HCT116 (cell line): ENCODE measurements around the gene IL17RA. TPM values are rescaled to one million over a fixed set of nuclear protein-coding genes. Genes with fewer than 3 reads are reported as not detected.

Experiments used
- ATAC-seq: fragments of 200-7000 bp; cut with Tn5 transposase; 2 replicates; pipeline ENCODE4 v1.9.1; 2020; ENCODE audit warnings: mild to moderate bottlenecking, moderate library complexity
- BruUV-seq: library from RNA; stranded (reverse); fragments of 400-500 nt; replicated peaks from 2 replicates; lab custom pipeline; 2021; lab: Mats Ljungman, UMichigan
- CTCF ChIA-PET: fragments of 300-600 bp; sonication (Branson Sonifier 250); formaldehyde crosslinking; loops from one replicate; lab custom pipeline; 2021; ENCODE audit warnings: antibody characterized with exemption; lab: Charles Lee
- POLR2A ChIA-PET: fragments of 300-600, 350-600 bp; sonication (Branson Sonifier 250); formaldehyde crosslinking; loops from one replicate; lab custom pipeline; 2021; ENCODE audit warnings: antibody characterized with exemption; lab: Charles Lee
- RAD21 ChIA-PET, 2 experiments: fragments of 300-600 bp; sonication (Branson Sonifier 250); formaldehyde crosslinking; loops; one replicate each; lab custom pipeline; 2023; ENCODE audit warnings: low total read pairs in 2 of 2; ENCODE audit not compliant: uncharacterized antibody in 2 of 2, unreplicated experiment in 2 of 2, low non-redundant PET in 1 of 2; lab: Charles Lee
- DNase-seq: peaks from one replicate; pipeline ENCODE4 v3.0.0-alpha.2; 2010; ENCODE audit warnings: low read depth, low spot score
- H2AFZ ChIP-seq: fragments of 200-600 bp; shearing (Covaris generic), sonication (generic); 2 replicates; pipeline ENCODE4 v1.6.1; 2017; ENCODE audit warnings: low read depth, mixed run types, mixed read lengths, antibody characterized with exemption, low read length; ENCODE audit not compliant: poor library complexity, severe bottlenecking
- H3K27ac ChIP-seq: 2 replicates; pipeline ENCODE4 v1.5.1; 2012; ENCODE audit warnings: low read depth, low read length
- H3K27me3 ChIP-seq: fragments of 200-600 bp; sonication (generic); 2 replicates; pipeline ENCODE4 v1.6.1; 2016; ENCODE audit warnings: mixed run types, low read length, mixed read lengths; ENCODE audit not compliant: insufficient read depth
- H3K36me3 ChIP-seq, 2 experiments: fragments of 200-500 bp in 1 of 2; fragments of 200-600 bp in 1 of 2; sonication (Bioruptor generic) in 1 of 2; sonication (generic) in 1 of 2; 2 replicates each; pipeline versions ENCODE4 v1.5.1 to v1.6.1; 2014 to 2016; ENCODE audit warnings: low read length in 2 of 2, inconsistent platforms in 1 of 2, mixed read lengths in 1 of 2, mixed run types in 1 of 2; ENCODE audit not compliant: insufficient read depth in 2 of 2, control insufficient read depth in 1 of 2
- H3K4me1 ChIP-seq, 2 experiments: fragments of 200-600 bp in 1 of 2; sonication (generic) in 1 of 2; 2 replicates each; pipeline versions ENCODE4 v1.5.1 to v1.6.1; 2012 to 2017; ENCODE audit warnings: low read length in 2 of 2, inconsistent platforms in 1 of 2, mild to moderate bottlenecking in 1 of 2, mixed read lengths in 1 of 2, mixed run types in 1 of 2, moderate library complexity in 1 of 2; ENCODE audit not compliant: insufficient read depth in 2 of 2, control insufficient read depth in 1 of 2
- H3K4me2 ChIP-seq: fragments of 200-600 bp; sonication (generic); 2 replicates; pipeline ENCODE4 v1.6.1; 2017; ENCODE audit warnings: mixed run types, low read length, mixed read lengths
- H3K4me3 ChIP-seq, 2 experiments: fragments of 200-600 bp in 1 of 2; sonication (generic) in 1 of 2; replicated peaks in 1 of 2; 2 replicates each; pipeline ENCODE4 v1.5.1; 2011 to 2016; ENCODE audit warnings: low read length in 2 of 2, control low read depth in 1 of 2, low read depth in 1 of 2, mild to moderate bottlenecking in 1 of 2, mixed read lengths in 1 of 2, mixed run types in 1 of 2
- H3K79me2 ChIP-seq: fragments of 200-600 bp; sonication (generic); 2 replicates; pipeline ENCODE4 v1.6.1; 2017; ENCODE audit warnings: mild to moderate bottlenecking, mixed run types, low read length, moderate library complexity, mixed read lengths; ENCODE audit not compliant: insufficient read depth
- H3K9ac ChIP-seq: fragments of 200-600 bp; sonication (generic); 2 replicates; pipeline ENCODE4 v1.6.1; 2016; ENCODE audit warnings: low read length, mixed read lengths
- H3K9me2 ChIP-seq: fragments of 200-600 bp; sonication (generic), shearing (Covaris generic); 2 replicates; pipeline ENCODE4 v1.6.1; 2017; ENCODE audit warnings: mixed run types, mild to moderate bottlenecking, moderate library complexity; ENCODE audit not compliant: insufficient read depth
- H3K9me3 ChIP-seq, 2 experiments: fragments of 200-500 bp in 1 of 2; fragments of 200-600 bp in 1 of 2; sonication (Bioruptor generic) in 1 of 2; sonication (generic) in 1 of 2; 2 replicates each; pipeline ENCODE4 v1.6.1; 2014 to 2017; ENCODE audit warnings: low read length in 2 of 2, mixed read lengths in 2 of 2, inconsistent platforms in 1 of 2, low read depth in 1 of 2, mild to moderate bottlenecking in 1 of 2, mixed run types in 1 of 2, moderate library complexity in 1 of 2; ENCODE audit not compliant: control insufficient read depth in 1 of 2, insufficient read depth in 1 of 2
- H4K20me1 ChIP-seq: fragments of 200-600 bp; sonication (generic), shearing (Covaris generic); 2 replicates; pipeline ENCODE4 v1.6.1; 2017; ENCODE audit warnings: mixed run types, mild to moderate bottlenecking, moderate library complexity; ENCODE audit not compliant: insufficient read depth
- CBX3 ChIP-seq: IDR thresholded peaks from 2 replicates; pipeline ENCODE4 v1.6.1; 2012; ENCODE audit warnings: low read depth
- EZH2 ChIP-seq: fragments of 200-600 bp; sonication (generic); IDR thresholded peaks from 2 replicates; pipeline ENCODE4 v1.6.1; 2017; ENCODE audit warnings: antibody characterized with exemption, mixed run types
- EZH2phosphoT487 ChIP-seq: fragments of 200-600 bp; IDR thresholded peaks from 2 replicates; pipeline ENCODE4 v1.6.1; 2018; ENCODE audit warnings: antibody characterized with exemption, borderline replicate concordance
- FOSL1 ChIP-seq: IDR thresholded peaks from 2 replicates; pipeline ENCODE4 v1.6.1; 2012; ENCODE audit warnings: low read depth
- POLR2A ChIP-seq: IDR thresholded peaks from 2 replicates; pipeline ENCODE4 v1.7.0; 2011; ENCODE audit warnings: borderline replicate concordance; ENCODE audit not compliant: insufficient read depth, insufficient read length; ENCODE audit errors: extremely low read depth
- POLR2AphosphoS5 ChIP-seq: IDR thresholded peaks from 2 replicates; pipeline ENCODE4 v1.6.1; 2011; ENCODE audit warnings: mild to moderate bottlenecking, low read depth, low read length, moderate library complexity
- SIN3A ChIP-seq: IDR thresholded peaks from 2 replicates; pipeline ENCODE4 v1.6.1; 2012; ENCODE audit warnings: low read depth
- SP1 ChIP-seq: IDR thresholded peaks from 2 replicates; pipeline ENCODE4 v1.6.1; 2012; ENCODE audit warnings: low read depth
- TCF7L2 ChIP-seq: IDR thresholded peaks from 2 replicates; pipeline ENCODE4 v1.7.0; 2011; ENCODE audit warnings: borderline replicate concordance, inconsistent platforms; ENCODE audit not compliant: insufficient read depth, insufficient read length; ENCODE audit errors: extremely low read depth
- intact Hi-C: fragments of 100-400 bp; cut with micrococcal nuclease; formaldehyde crosslinking; loops from 2 replicates; pipeline ENCODE4 v1.10.0; 2022
- total RNA-seq: library from RNA; stranded (reverse); gene quantifications from one replicate; pipeline ENCODE4 v1.2.1, GENCODE V29; 2021; ENCODE audit not compliant: unreplicated experiment
- TF ChIP-seq, protein P1 (sequence below): IDR thresholded peaks from 2 replicates; pipeline ENCODE4 v1.6.1; 2012
- TF ChIP-seq, protein P2 (sequence below): IDR thresholded peaks from 2 replicates; pipeline ENCODE4 v1.6.1; 2011; ENCODE audit warnings: mild to moderate bottlenecking, low read length, moderate library complexity; ENCODE audit not compliant: insufficient replicate concordance; ENCODE audit errors: extremely low read depth
- TF ChIP-seq, protein P3 (sequence below): IDR thresholded peaks from 2 replicates; pipeline ENCODE4 v1.6.1; 2012; ENCODE audit warnings: low read depth

IL17RA gene
- total RNA-seq, 1 experiment from 2014 or later = 17.3 TPM

DNA sequence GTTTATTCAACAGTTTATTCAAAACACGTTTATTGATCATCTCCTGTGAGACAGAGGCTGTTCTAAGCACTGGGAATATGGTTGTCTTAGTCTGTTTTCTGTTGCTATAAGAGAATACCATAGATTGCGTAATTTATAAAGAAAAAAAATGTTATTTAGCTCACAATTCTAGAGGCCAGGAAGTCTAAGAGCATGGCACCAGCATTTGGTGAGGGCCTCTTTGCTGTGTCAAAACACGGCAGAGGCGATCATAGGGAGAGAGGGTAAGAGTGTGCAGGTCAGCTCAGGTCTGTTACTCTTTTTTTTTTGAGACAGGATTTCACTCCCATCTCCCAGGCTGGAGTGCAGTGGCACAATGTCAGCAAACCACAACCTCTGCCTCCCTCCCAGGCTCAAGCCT lies 5.2 kb upstream of the IL17RA start:
- Histone ChIP-seq H3K9me3 (no peaks in the 10 kb centered on the region), H3K27me3 (no peaks in the 10 kb centered on the region), H3K79me2 (no peaks in the 10 kb centered on the region), H2AFZ (no peak overlapping the region), H3K4me3 (no peak overlapping the region), H3K36me3 (no peaks in the 10 kb centered on the region), H3K9me2 (no peaks in the 10 kb centered on the region), H3K9ac (no peak overlapping the region), H4K20me1 (no peaks in the 10 kb centered on the region), H3K27ac (no peak overlapping the region), H3K4me1 (peaks cover 14 to 32% of the 10 kb centered on the region in 2 experiments), H3K4me2 (no peak overlapping the region)
- no peak for DNase-seq
- TF ChIP-seq, protein P1, sequence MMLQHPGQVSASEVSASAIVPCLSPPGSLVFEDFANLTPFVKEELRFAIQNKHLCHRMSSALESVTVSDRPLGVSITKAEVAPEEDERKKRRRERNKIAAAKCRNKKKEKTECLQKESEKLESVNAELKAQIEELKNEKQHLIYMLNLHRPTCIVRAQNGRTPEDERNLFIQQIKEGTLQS = no peak
- TF ChIP-seq POLR2AphosphoS5 (no peak), SP1 (no peak)
- ATAC-seq = no peak
- CTCF ChIA-PET = interaction anchor here (1.3 to 1.5 kb wide), 2 partner anchors 16 to 92 kb away, joined by 4 to 5 read pairs; no protein-coding TSS in a partner anchor
- no TSS peak for BruUV-seq
- intact Hi-C loops = no loop called here
- POLR2A ChIA-PET = interaction anchor here (0.9 kb wide), 1 partner anchor 8 kb away, joined by 4 read pairs; no protein-coding TSS in a partner anchor
- RAD21 ChIA-PET = no interaction called here

DNA sequence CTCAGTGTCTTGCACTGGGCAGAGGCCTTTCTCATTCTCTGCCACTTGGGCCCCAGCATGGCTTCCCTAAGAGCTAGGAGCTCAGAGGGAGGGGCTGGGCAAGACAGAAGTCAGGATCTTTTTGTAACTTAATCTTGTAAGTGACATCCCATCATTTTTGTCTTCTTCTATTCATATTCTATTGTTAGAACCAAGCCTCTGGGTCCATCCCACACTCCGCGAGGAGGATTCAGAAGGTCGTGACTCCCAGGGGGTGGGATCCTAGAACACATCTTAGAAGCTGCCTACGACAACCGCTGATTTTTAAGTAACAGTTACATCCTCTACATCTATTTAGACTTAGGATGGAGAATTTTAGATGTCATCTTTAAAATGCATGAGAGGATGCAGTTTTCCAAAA lies 1.5 kb upstream of the IL17RA start:
- intact Hi-C loops = loop anchor here (5.0 kb wide), 1 partner anchor 69 kb away; no protein-coding TSS in a partner anchor
- no peak overlapping the region for H3K4me3 ChIP-seq

More for the DNA sequence above, 1.5 kb upstream of the IL17RA start:
- Histone ChIP-seq H3K27ac (no peak overlapping the region), H3K36me3 (no peaks in the 10 kb centered on the region; a peak in 1 of 4 replicates), H3K27me3 (no peaks in the 10 kb centered on the region), H4K20me1 (no peaks in the 10 kb centered on the region), H2AFZ (no peak overlapping the region), H3K9ac (no peak overlapping the region), H3K9me3 (no peaks in the 10 kb centered on the region), H3K9me2 (no peaks in the 10 kb centered on the region), H3K79me2 (peaks cover 25% of the 10 kb centered on the region; the same call in 1 of the 2 replicates), H3K4me2 (no peak overlapping the region), H3K4me1 (peaks cover 10 to 20% of the 10 kb centered on the region in 2 experiments; a peak in 3 of 4 replicates)
- no peak for TF ChIP-seq SIN3A
- no peak for TF ChIP-seq CBX3
- TF ChIP-seq POLR2A = no peak
- no peak for TF ChIP-seq POLR2AphosphoS5
- no peak for TF ChIP-seq TCF7L2
- TF ChIP-seq EZH2 = no peak
- TF ChIP-seq, protein P2, sequence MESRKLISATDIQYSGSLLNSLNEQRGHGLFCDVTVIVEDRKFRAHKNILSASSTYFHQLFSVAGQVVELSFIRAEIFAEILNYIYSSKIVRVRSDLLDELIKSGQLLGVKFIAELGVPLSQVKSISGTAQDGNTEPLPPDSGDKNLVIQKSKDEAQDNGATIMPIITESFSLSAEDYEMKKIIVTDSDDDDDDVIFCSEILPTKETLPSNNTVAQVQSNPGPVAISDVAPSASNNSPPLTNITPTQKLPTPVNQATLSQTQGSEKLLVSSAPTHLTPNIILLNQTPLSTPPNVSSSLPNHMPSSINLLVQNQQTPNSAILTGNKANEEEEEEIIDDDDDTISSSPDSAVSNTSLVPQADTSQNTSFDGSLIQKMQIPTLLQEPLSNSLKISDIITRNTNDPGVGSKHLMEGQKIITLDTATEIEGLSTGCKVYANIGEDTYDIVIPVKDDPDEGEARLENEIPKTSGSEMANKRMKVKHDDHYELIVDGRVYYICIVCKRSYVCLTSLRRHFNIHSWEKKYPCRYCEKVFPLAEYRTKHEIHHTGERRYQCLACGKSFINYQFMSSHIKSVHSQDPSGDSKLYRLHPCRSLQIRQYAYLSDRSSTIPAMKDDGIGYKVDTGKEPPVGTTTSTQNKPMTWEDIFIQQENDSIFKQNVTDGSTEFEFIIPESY = no peak
- TF ChIP-seq, protein P3, sequence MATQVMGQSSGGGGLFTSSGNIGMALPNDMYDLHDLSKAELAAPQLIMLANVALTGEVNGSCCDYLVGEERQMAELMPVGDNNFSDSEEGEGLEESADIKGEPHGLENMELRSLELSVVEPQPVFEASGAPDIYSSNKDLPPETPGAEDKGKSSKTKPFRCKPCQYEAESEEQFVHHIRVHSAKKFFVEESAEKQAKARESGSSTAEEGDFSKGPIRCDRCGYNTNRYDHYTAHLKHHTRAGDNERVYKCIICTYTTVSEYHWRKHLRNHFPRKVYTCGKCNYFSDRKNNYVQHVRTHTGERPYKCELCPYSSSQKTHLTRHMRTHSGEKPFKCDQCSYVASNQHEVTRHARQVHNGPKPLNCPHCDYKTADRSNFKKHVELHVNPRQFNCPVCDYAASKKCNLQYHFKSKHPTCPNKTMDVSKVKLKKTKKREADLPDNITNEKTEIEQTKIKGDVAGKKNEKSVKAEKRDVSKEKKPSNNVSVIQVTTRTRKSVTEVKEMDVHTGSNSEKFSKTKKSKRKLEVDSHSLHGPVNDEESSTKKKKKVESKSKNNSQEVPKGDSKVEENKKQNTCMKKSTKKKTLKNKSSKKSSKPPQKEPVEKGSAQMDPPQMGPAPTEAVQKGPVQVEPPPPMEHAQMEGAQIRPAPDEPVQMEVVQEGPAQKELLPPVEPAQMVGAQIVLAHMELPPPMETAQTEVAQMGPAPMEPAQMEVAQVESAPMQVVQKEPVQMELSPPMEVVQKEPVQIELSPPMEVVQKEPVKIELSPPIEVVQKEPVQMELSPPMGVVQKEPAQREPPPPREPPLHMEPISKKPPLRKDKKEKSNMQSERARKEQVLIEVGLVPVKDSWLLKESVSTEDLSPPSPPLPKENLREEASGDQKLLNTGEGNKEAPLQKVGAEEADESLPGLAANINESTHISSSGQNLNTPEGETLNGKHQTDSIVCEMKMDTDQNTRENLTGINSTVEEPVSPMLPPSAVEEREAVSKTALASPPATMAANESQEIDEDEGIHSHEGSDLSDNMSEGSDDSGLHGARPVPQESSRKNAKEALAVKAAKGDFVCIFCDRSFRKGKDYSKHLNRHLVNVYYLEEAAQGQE = no peak
- TF ChIP-seq EZH2phosphoT487 = no peak
- no peak for TF ChIP-seq FOSL1
- CTCF ChIA-PET = interaction anchor here (2.6 to 3.1 kb wide), 2 partner anchors 9 to 88 kb away, joined by 8 to 14 read pairs; no protein-coding TSS in a partner anchor
- DNase-seq = no peak
- no peak for ATAC-seq
- no TSS peak for BruUV-seq
- RAD21 ChIA-PET = no interaction called here
- POLR2A ChIA-PET = no interaction called here
